ENCODE data around the gene LRRC47. TPM values are rescaled to one million over a fixed set of nuclear protein-coding genes. Genes with fewer than 3 reads are reported as not detected.

The LRRC47 gene
- total and polyA plus RNA-seq, 2 of the 13 experiments (the other 11 are each of a cell fraction or from before 2014, with no cell fraction given): 18.3 to 52.5 TPM

DNA sequence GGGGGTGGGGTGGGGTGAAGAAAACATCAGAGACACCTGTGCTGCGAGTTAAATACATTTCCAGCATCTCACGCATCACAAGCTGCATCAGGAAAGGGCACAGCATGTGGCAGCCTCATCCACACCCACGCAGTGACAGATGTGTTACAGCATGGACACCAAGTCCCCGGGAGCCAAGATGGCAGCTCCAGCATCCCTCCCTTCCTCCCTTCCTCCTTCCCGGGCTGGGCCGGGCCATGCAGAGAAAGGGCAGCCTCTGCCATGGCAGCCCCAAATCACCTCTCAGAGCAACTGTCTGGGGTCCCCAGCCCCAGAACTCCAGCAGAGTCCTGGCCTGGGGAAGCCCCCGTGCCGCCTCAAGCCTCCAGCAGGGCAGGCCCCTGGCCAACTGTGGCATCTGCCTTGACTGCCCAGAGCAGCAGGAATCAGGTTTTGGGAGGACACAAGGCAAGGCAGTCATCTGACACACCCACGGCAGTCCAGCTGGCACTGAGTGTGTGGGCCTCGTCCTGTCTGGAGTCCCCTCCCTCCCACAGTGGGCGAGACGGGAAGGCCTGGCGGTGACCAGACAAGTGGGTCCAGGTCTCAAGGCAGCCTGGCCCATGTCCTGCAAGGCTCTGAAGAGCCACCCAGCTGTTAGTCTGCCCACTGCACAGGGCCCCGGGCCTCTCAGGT is 17.6 kb downstream of the LRRC47 start:
- no peak overlapping the region for H3K27ac ChIP-seq (ENCODE audit: extremely low read length, insufficient read depth, low read length)
- no peak overlapping the region for H2AFZ ChIP-seq (ENCODE audit: low read length)
- no peak overlapping the region for H3K4me3 ChIP-seq (replicated peaks in 1 of 3; ENCODE audit: insufficient read depth in 1 of 3, low read depth in 2 of 3, low read length in 3 of 3)
- no peaks in the 10 kb centered on the region for H3K27me3 ChIP-seq (ENCODE audit: control insufficient read depth in 1 of 2, insufficient read depth in 2 of 2, low read length in 2 of 2)
- in situ Hi-C loops (cut with HindIII; ENCODE audit: extremely low pct_ligation_motif_present, low pct_unique_long_range_greater_than_20kb): no loop called here
- TSS peak; percentile 15 for BruUV-seq (replicated peaks)
- DNase-seq (ENCODE audit: low spot score) (no peak), FAIRE-seq (no peak), ATAC-seq (no peak)
- no peaks in the 10 kb centered on the region for H4K20me1 ChIP-seq (ENCODE audit: insufficient read depth, low read length)
- H3K36me3 ChIP-seq (replicated peaks in 1 of 2; ENCODE audit: control insufficient read depth in 1 of 2, insufficient read depth in 2 of 2, low read length in 2 of 2): peaks cover 14 to 35% of the 10 kb centered on the region in 2 experiments
- intact Hi-C loops (cut with micrococcal nuclease; ENCODE audit: unreplicated experiment): loop anchor here (10.0 kb wide), 1 partner anchor 126 kb away; the partner anchor contains the start of gene C1orf174
- H3K4me1 ChIP-seq (ENCODE audit: insufficient read depth, low read length): peaks cover 43% of the 10 kb centered on the region
- CTCF ChIA-PET (ENCODE audit: low intra/inter-chr PET ratio, low total read pairs): no interaction called here
- H3K79me2 ChIP-seq (ENCODE audit: insufficient read depth, low read length): peaks cover 7% of the 10 kb centered on the region
- no peak overlapping the region for H3K4me2 ChIP-seq (ENCODE audit: low read depth, low read length)
- no peaks in the 10 kb centered on the region for H3K9me3 ChIP-seq (ENCODE audit: low read length)
- H3K9ac ChIP-seq (ENCODE audit: insufficient read depth, low read depth, low read length): no peak overlapping the region
- WGBS (ENCODE audit: low lambda C conversion rate): 82% methylated on average over 4 of the region's 14 CpGs
- POLR2A ChIA-PET: interaction anchor here (1.2 kb wide), 1 partner anchor 17 kb away, joined by 4 read pairs; the partner anchor contains the start of gene LRRC47
- TF ChIP-seq, protein P1, sequence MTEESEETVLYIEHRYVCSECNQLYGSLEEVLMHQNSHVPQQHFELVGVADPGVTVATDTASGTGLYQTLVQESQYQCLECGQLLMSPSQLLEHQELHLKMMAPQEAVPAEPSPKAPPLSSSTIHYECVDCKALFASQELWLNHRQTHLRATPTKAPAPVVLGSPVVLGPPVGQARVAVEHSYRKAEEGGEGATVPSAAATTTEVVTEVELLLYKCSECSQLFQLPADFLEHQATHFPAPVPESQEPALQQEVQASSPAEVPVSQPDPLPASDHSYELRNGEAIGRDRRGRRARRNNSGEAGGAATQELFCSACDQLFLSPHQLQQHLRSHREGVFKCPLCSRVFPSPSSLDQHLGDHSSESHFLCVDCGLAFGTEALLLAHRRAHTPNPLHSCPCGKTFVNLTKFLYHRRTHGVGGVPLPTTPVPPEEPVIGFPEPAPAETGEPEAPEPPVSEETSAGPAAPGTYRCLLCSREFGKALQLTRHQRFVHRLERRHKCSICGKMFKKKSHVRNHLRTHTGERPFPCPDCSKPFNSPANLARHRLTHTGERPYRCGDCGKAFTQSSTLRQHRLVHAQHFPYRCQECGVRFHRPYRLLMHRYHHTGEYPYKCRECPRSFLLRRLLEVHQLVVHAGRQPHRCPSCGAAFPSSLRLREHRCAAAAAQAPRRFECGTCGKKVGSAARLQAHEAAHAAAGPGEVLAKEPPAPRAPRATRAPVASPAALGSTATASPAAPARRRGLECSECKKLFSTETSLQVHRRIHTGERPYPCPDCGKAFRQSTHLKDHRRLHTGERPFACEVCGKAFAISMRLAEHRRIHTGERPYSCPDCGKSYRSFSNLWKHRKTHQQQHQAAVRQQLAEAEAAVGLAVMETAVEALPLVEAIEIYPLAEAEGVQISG (CRISPR knock-in tag; IDR thresholded peaks at IDR 0.05): 0 out of 2 replicates have a peak, but pooled peaks have one; percentile 33
- TF ChIP-seq ZNF703 (CRISPR knock-in tag; IDR thresholded peaks at IDR 0.05; ENCODE audit: borderline replicate concordance): 0 out of 2 replicates have a peak, but pooled peaks have one; percentile 39
- peak; percentile 29; the same call in 1 of the 2 replicates for TF ChIP-seq HOXA3 (CRISPR knock-in tag; IDR thresholded peaks at IDR 0.05)
- TF ChIP-seq ZNF687 (CRISPR knock-in tag; IDR thresholded peaks at IDR 0.05): peak; percentile 30
- no peak for TF ChIP-seq MXD4 (CRISPR knock-in tag; IDR thresholded peaks at IDR 0.05)
- 0 out of 2 replicates have a peak, but pooled peaks have one; percentile 17 for TF ChIP-seq RBFOX2 (IDR thresholded peaks at IDR 0.05; ENCODE audit: low read depth, low read length)
- TF ChIP-seq SMARCE1 (IDR thresholded peaks at IDR 0.05; ENCODE audit: borderline replicate concordance): no peak
- no peak for TF ChIP-seq SMAD3 (CRISPR knock-in tag; IDR thresholded peaks at IDR 0.05)
- 0 out of 2 replicates have a peak, but pooled peaks have one; percentile 59 for TF ChIP-seq ZNF512B (CRISPR knock-in tag; IDR thresholded peaks at IDR 0.05; ENCODE audit: borderline replicate concordance)
- peak; percentile 98 for TF ChIP-seq AGO1 (IDR thresholded peaks at IDR 0.05; ENCODE audit: low read depth, low read length, poor library complexity, severe bottlenecking)
